ENCODE results near the gene PCCA.
A peak's percentile ranks its signal among the peaks of the same experiment; 100 is the strongest.
"Not testable (repeated sequence)": the region's sequence is repeated elsewhere in the genome, so short reads cannot be mapped to it uniquely, and the experiment has no call there.

The PCCA gene

GRCh38 chr13:100573121-100573520 lies 484.2 kb downstream of the PCCA start:
- TF ChIP-seq ARNTL (CRISPR knock-in tag; IDR thresholded peaks at IDR 0.05; ENCODE audit: borderline replicate concordance, low read depth) (no peak), ZC3H10 (CRISPR knock-in tag; IDR thresholded peaks at IDR 0.05) (no peak), RARB (CRISPR knock-in tag; IDR thresholded peaks at IDR 0.05) (no peak), SNAI2 (CRISPR knock-in tag; IDR thresholded peaks at IDR 0.05) (no peak), ISL1 (CRISPR knock-in tag; IDR thresholded peaks at IDR 0.05) (no peak), BACH2 (CRISPR knock-in tag; IDR thresholded peaks at IDR 0.05; ENCODE audit: borderline replicate concordance) (no peak)
- TF ChIP-seq, protein P1, sequence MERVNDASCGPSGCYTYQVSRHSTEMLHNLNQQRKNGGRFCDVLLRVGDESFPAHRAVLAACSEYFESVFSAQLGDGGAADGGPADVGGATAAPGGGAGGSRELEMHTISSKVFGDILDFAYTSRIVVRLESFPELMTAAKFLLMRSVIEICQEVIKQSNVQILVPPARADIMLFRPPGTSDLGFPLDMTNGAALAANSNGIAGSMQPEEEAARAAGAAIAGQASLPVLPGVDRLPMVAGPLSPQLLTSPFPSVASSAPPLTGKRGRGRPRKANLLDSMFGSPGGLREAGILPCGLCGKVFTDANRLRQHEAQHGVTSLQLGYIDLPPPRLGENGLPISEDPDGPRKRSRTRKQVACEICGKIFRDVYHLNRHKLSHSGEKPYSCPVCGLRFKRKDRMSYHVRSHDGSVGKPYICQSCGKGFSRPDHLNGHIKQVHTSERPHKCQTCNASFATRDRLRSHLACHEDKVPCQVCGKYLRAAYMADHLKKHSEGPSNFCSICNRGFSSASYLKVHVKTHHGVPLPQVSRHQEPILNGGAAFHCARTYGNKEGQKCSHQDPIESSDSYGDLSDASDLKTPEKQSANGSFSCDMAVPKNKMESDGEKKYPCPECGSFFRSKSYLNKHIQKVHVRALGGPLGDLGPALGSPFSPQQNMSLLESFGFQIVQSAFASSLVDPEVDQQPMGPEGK (CRISPR knock-in tag; IDR thresholded peaks at IDR 0.05; ENCODE audit: borderline replicate concordance): no peak
- peak; percentile 88 for ATAC-seq

- not testable (repeated sequence) for ATAC-seq
Observed at GRCh38 chr13:100577239-100577638, 488.3 kb downstream of the PCCA start.

All from SK-N-SH treated with all-trans-retinoic acid at 6 μM for 48 hours (cell line).